Transverse colon (tissue), 4 donors: ENCODE results near the gene ZBTB7C. TPM values are rescaled to one million over a fixed set of nuclear protein-coding genes. Genes with fewer than 3 reads are reported as not detected.

Experiments
- DNase-seq: peaks from one replicate; pipeline ENCODE4 v3.0.0-alpha.2; 2019
- H3K27ac ChIP-seq, 4 donors: fragments of 200-600 bp; sonication (generic); 2 replicates each; pipeline ENCODE4 v1.5.1; 2016 to 2018; ENCODE audit warnings: inconsistent platforms in 4 of 4
- H3K27me3 ChIP-seq: fragments of 200-600 bp; sonication (generic); 2 replicates; pipeline ENCODE4 v1.5.1; 2017; ENCODE audit warnings: inconsistent platforms
- H3K36me3 ChIP-seq, 4 donors: fragments of 200-600 bp; sonication (generic); 2 replicates each; pipeline ENCODE4 v1.5.1; 2017 to 2019; ENCODE audit warnings: inconsistent platforms in 4 of 4
- H3K4me1 ChIP-seq, 4 donors: fragments of 200-600 bp; sonication (generic); 2 replicates each; pipeline ENCODE4 v1.5.1; 2017 to 2020; ENCODE audit warnings: inconsistent platforms in 4 of 4
- H3K4me3 ChIP-seq, 4 donors: fragments of 200-600 bp; sonication (generic); 1 replicate in 1 of 4; 2 replicates in 3 of 4; pipeline versions ENCODE4 v1.5.1 to v1.6.1; 2017 to 2019; ENCODE audit warnings: inconsistent platforms in 4 of 4
- H3K9me3 ChIP-seq, 2 donors: fragments of 200-600 bp; sonication (generic); 2 replicates each; pipeline ENCODE4 v1.5.1; 2017 to 2019; ENCODE audit warnings: inconsistent platforms in 2 of 2
- CTCF ChIP-seq, 5 experiments: fragments of 200-600 bp in 3 of 5; fragments of 450-650 bp in 2 of 5; sonication (generic) in 3 of 5; IDR thresholded peaks; 1 replicate in 2 of 5; 2 replicates in 3 of 5; pipeline ENCODE4 v1.5.1; 2016 to 2017; ENCODE audit warnings: antibody characterized with exemption in 5 of 5, inconsistent platforms in 3 of 5, mild to moderate bottlenecking in 2 of 5, moderate library complexity in 1 of 5
- EP300 ChIP-seq: sonication (generic); formaldehyde crosslinking; IDR thresholded peaks from one replicate; pipeline ENCODE4 v1.6.1; 2017; ENCODE audit warnings: antibody characterized with exemption, low read depth
- POLR2A ChIP-seq: fragments of 450-650 bp; IDR thresholded peaks from one replicate; pipeline ENCODE4 v1.6.1; 2016; ENCODE audit warnings: antibody characterized with exemption, mild to moderate bottlenecking, moderate library complexity
- POLR2AphosphoS5 ChIP-seq, 3 donors: sonication (generic); formaldehyde crosslinking; IDR thresholded peaks; one replicate each; pipeline ENCODE4 v1.6.1; 2016; ENCODE audit warnings: antibody characterized with exemption in 3 of 3
- whole genome bisulfite sequencing, 2 donors: methylation state at CpG; one replicate each; pipeline ENCODE4 v1.1.5; 2018; ENCODE audit warnings: low coverage in 1 of 2; 5-methylcytosine and 5-hydroxymethylcytosine counted together
- in situ Hi-C, 4 donors: fragments of 200-750 bp; cut with MboI; loops; one replicate each; pipeline versions ENCODE4 v1.15.0 to v1.15.1; 2017; ENCODE audit warnings: low sequenced_read_pairs in 3 of 4, low pct_ligation_motif_present in 1 of 4, low pct_unique_long_range_greater_than_20kb in 1 of 4
- intact Hi-C: fragments of 100-400 bp; cut with DNase I; formaldehyde crosslinking; loops from one replicate; pipeline ENCODE4 v1.15.1; 2023; ENCODE audit warnings: low total_unique reads
- total RNA-seq, 4 donors: library from RNA; depleted of rRNA; stranded (reverse); fragments of >200 nt; gene quantifications; one replicate each; pipeline ENCODE4 v1.1.0, GENCODE V29; 2016

ZBTB7C gene
- total RNA-seq, 4 donors from 2014 or later: 38.4 to 81.2 (median 47.5) TPM

- H3K4me3 ChIP-seq: no peak overlapping the region
- H3K36me3 ChIP-seq: no peaks in the 10 kb centered on the region
- no peaks in the 10 kb centered on the region for H3K9me3 ChIP-seq
- in situ Hi-C loops: no loop called here
- WGBS, 2 donors: 75 to 77% methylated on average over 4 of the region's 4 CpGs
- intact Hi-C loops: no loop called here
- H3K27me3 ChIP-seq: peaks cover 9% of the 10 kb centered on the region
- no peaks in the 10 kb centered on the region for H3K4me1 ChIP-seq
- no peak for TF ChIP-seq POLR2AphosphoS5 (IDR thresholded peaks at IDR 0.05)
- TF ChIP-seq CTCF (IDR thresholded peaks at IDR 0.05): no peak
- TF ChIP-seq POLR2A: no peak
- no peak for TF ChIP-seq EP300
- no peak overlapping the region for H3K27ac ChIP-seq
- no peak for DNase-seq
Observed at GRCh38 chr18:48388478-48388877, 20.7 kb downstream of the ZBTB7C start.

GRCh38 chr18:48387300-48387699 is 21.9 kb downstream of the ZBTB7C start:
- 46% methylated on average over 1 of the region's 1 CpG; no CpG with 5 or more reads in 1 of the 2 donors for WGBS, 2 donors
- H3K4me3 ChIP-seq: no peak overlapping the region
- no peak overlapping the region for H3K27ac ChIP-seq
- in situ Hi-C loops: no loop called here
- DNase-seq: no peak
- TF ChIP-seq POLR2AphosphoS5 (IDR thresholded peaks at IDR 0.05) (no peak), POLR2A (no peak)
- intact Hi-C loops: no loop called here
- peaks cover 9% of the 10 kb centered on the region for H3K27me3 ChIP-seq
- H3K36me3 ChIP-seq: no peaks in the 10 kb centered on the region
- no peaks in the 10 kb centered on the region for H3K9me3 ChIP-seq
- H3K4me1 ChIP-seq: no peaks in the 10 kb centered on the region

- no peaks in the 10 kb centered on the region for H3K4me1 ChIP-seq
- peaks cover 3% of the 10 kb centered on the region for H3K27me3 ChIP-seq
- H3K36me3 ChIP-seq: no peaks in the 10 kb centered on the region
- no peak overlapping the region for H3K4me3 ChIP-seq
- no peak overlapping the region for H3K27ac ChIP-seq
- intact Hi-C loops: no loop called here
- 72 to 86% methylated on average over 4 to 12 of the region's 12 CpGs for WGBS, 2 donors
- no peak for DNase-seq
- in situ Hi-C loops: no loop called here
- no peak for TF ChIP-seq POLR2AphosphoS5 (IDR thresholded peaks at IDR 0.05)
- TF ChIP-seq POLR2A: no peak
- no peak for TF ChIP-seq CTCF (IDR thresholded peaks at IDR 0.05)
- TF ChIP-seq EP300: no peak
- no peaks in the 10 kb centered on the region for H3K9me3 ChIP-seq
Observed at GRCh38 chr18:48385596-48385995, 23.6 kb downstream of the ZBTB7C start.

- no peaks in the 10 kb centered on the region for H3K9me3 ChIP-seq
- no peaks in the 10 kb centered on the region for H3K27me3 ChIP-seq
- H3K36me3 ChIP-seq: no peaks in the 10 kb centered on the region
- no peaks in the 10 kb centered on the region for H3K4me1 ChIP-seq
- no peak for DNase-seq
- H3K27ac ChIP-seq: no peak overlapping the region
- 32 to 86% methylated on average over 1 to 3 of the region's 3 CpGs for WGBS, 2 donors
- no peak overlapping the region for H3K4me3 ChIP-seq
- in situ Hi-C loops (no loop called here), intact Hi-C loops (no loop called here)
- no peak for TF ChIP-seq CTCF (IDR thresholded peaks at IDR 0.05)
- no peak for TF ChIP-seq POLR2A
- TF ChIP-seq EP300: no peak
- TF ChIP-seq POLR2AphosphoS5 (IDR thresholded peaks at IDR 0.05): no peak
Observed at GRCh38 chr18:48376934-48377333, 32.2 kb downstream of the ZBTB7C start.

GRCh38 chr18:48376406-48376805 is 32.8 kb downstream of the ZBTB7C start:
- no peaks in the 10 kb centered on the region for H3K4me1 ChIP-seq
- no peak overlapping the region for H3K4me3 ChIP-seq
- H3K9me3 ChIP-seq: no peaks in the 10 kb centered on the region
- 68% methylated on average over 6 of the region's 6 CpGs; no CpG with 5 or more reads in 1 of the 2 donors for WGBS, 2 donors
- TF ChIP-seq CTCF (IDR thresholded peaks at IDR 0.05): no peak
- TF ChIP-seq POLR2AphosphoS5 (IDR thresholded peaks at IDR 0.05): no peak
- TF ChIP-seq EP300: no peak
- no peak for TF ChIP-seq POLR2A
- intact Hi-C loops: no loop called here
- H3K27me3 ChIP-seq: no peaks in the 10 kb centered on the region
- H3K36me3 ChIP-seq: no peaks in the 10 kb centered on the region
- no peak for DNase-seq
- H3K27ac ChIP-seq: no peak overlapping the region
- in situ Hi-C loops: no loop called here
